DMS53 (cell line): ENCODE data around the gene UNC5B.
"Not testable (repeated sequence)": the region's sequence is repeated elsewhere in the genome, so short reads cannot be mapped to it uniquely, and the experiment has no call there.

Source experiments
- DNase-seq: peaks from one replicate; lab custom pipeline; 2025; lab: John Stamatoyannopoulos, UW

The UNC5B gene

GRCh38 chr10:71209731-71210541 is 2.4 kb upstream of the UNC5B start:
- peak; percentile 24 for DNase-seq

GRCh38 chr10:71210542-71210871 is 1.9 kb upstream of the UNC5B start:
- no peak for DNase-seq

GRCh38 chr10:71211053-71211452 is 1.3 kb upstream of the UNC5B start:
- no peak for DNase-seq

- DNase-seq, result no peak
These were observed 524 bp upstream of the UNC5B start for GRCh38 chr10:71211775-71212317.

- DNase-seq, result peak; percentile 95
These were observed 804 bp downstream of the UNC5B start for GRCh38 chr10:71213127-71213621.

- DNase-seq, result peak; percentile 66
These were observed 1.5 kb downstream of the UNC5B start for GRCh38 chr10:71213761-71214440.

GRCh38 chr10:71214641-71215559 is 2.5 kb downstream of the UNC5B start:
- no peak for DNase-seq

GRCh38 chr10:71216363-71216695 is 4.0 kb downstream of the UNC5B start:
- DNase-seq, result no peak

GRCh38 chr10:71216751-71217265 is 4.4 kb downstream of the UNC5B start:
- peak; percentile 39 for DNase-seq

GRCh38 chr10:71217266-71218045 is 5.1 kb downstream of the UNC5B start:
- DNase-seq, result peak; percentile 71

- DNase-seq, result peak; percentile 93
These were observed 5.8 kb downstream of the UNC5B start for GRCh38 chr10:71218046-71218650.

GRCh38 chr10:71218651-71219050 is 6.3 kb downstream of the UNC5B start:
- no peak for DNase-seq

- DNase-seq, result not testable (repeated sequence)
These were observed 7.0 kb downstream of the UNC5B start for GRCh38 chr10:71219236-71219917.

GRCh38 chr10:71219918-71220688 is 7.7 kb downstream of the UNC5B start:
- DNase-seq, result no peak

GRCh38 chr10:71220689-71221540 is 8.5 kb downstream of the UNC5B start:
- DNase-seq, result no peak

- no peak for DNase-seq
These were observed 9.3 kb downstream of the UNC5B start for GRCh38 chr10:71221586-71222202.

GRCh38 chr10:71222601-71223346 is 10.4 kb downstream of the UNC5B start:
- DNase-seq, result no peak
